HG03139 (cell line): ENCODE results near the gene CD72.

Source experiments
- ATAC-seq: cut with Tn5 transposase; IDR thresholded peaks from one replicate; pipeline ENCODE4 v1.9.1; 2021; ENCODE audit not compliant: unreplicated experiment

The CD72 gene

GRCh38 chr9:35618325-35618727 lies at the start of gene CD72:
CD72 (minus strand) TSS chr9:35618413; CDS start chr9:35618303, 110 bp downstream.
- ATAC-seq = no peak

- ATAC-seq = no peak
Observed at GRCh38 chr9:35667939-35668338, 49.7 kb upstream of the CD72 start.

- ATAC-seq = no peak
Observed at GRCh38 chr9:35666549-35666948, 48.3 kb upstream of the CD72 start.

- ATAC-seq = no peak
Observed at GRCh38 chr9:35666045-35666444, 47.8 kb upstream of the CD72 start.

- ATAC-seq = no peak
Observed at GRCh38 chr9:35665471-35665818, 47.2 kb upstream of the CD72 start.

GRCh38 chr9:35664531-35665470 lies 46.6 kb upstream of the CD72 start, which contains the start of gene ARHGEF39:
ARHGEF39 (minus strand) TSS chr9:35665195; CDS start chr9:35665169, 26 bp downstream.
- ATAC-seq = peak; percentile 71

GRCh38 chr9:35662437-35662836 lies 44.2 kb upstream of the CD72 start:
- ATAC-seq = no peak

- ATAC-seq = no peak
Observed at GRCh38 chr9:35661756-35662350, 43.6 kb upstream of the CD72 start.

- ATAC-seq = no peak
Observed at GRCh38 chr9:35660966-35661415, 42.8 kb upstream of the CD72 start.

- ATAC-seq = no peak
Observed at GRCh38 chr9:35659340-35659739, 41.1 kb upstream of the CD72 start.

- no peak for ATAC-seq
Observed at GRCh38 chr9:35658968-35659220, 40.7 kb upstream of the CD72 start.

GRCh38 chr9:35658137-35658967 lies 40.1 kb upstream of the CD72 start, which contains the start of gene CCDC107:
CCDC107 (plus strand) TSS chr9:35658292; CDS start chr9:35658380, 88 bp downstream.
- ATAC-seq = peak; percentile 54

GRCh38 chr9:35657546-35658136 lies 39.4 kb upstream of the CD72 start, which contains the start of gene RMRP:
RMRP (minus strand) TSS chr9:35658019.
- peak; percentile 78 for ATAC-seq

- ATAC-seq = no peak
Observed at GRCh38 chr9:35656831-35657545, 38.8 kb upstream of the CD72 start.

GRCh38 chr9:35656348-35656747 lies 38.1 kb upstream of the CD72 start:
- ATAC-seq = no peak

GRCh38 chr9:35653611-35654010 lies 35.4 kb upstream of the CD72 start:
- ATAC-seq = no peak

- no peak for ATAC-seq
Observed at GRCh38 chr9:35652829-35653209, 34.6 kb upstream of the CD72 start.

GRCh38 chr9:35651956-35652828 lies 34.0 kb upstream of the CD72 start:
- no peak for ATAC-seq

- no peak for ATAC-seq
Observed at GRCh38 chr9:35650341-35651158, 32.3 kb upstream of the CD72 start, which contains the start of gene SIT1. SIT1 (minus strand) TSS chr9:35650931; CDS start chr9:35650853, 78 bp downstream.
